Karpas-422 (cell line): Measurements from ENCODE around the gene ZBTB3. TPM values are rescaled to one million over a fixed set of nuclear protein-coding genes. Genes with fewer than 3 reads are reported as not detected.

Experiments
- small RNA-seq: library from RNA; depleted of rRNA; stranded (forward); fragments of <200 nt; gene quantifications from one replicate; pipeline ENCODE3, GENCODE V24; 2014
- total RNA-seq: library from RNA; depleted of rRNA; stranded (reverse); fragments of >200 nt; shearing (Covaris generic); gene quantifications from 2 replicates; pipeline ENCODE4 v1.2.3, GENCODE V29; 2014; ENCODE audit warnings: low replicate concordance; rRNA removed

ZBTB3 gene
- total RNA-seq, 1 experiment from 2014 or later = 5.3 TPM

Small RNAs within 50 kb of the gene (small RNA-seq; reads per million reads assigned to genes)
- gene MIR6514 = not detected

Other genes starting within 250 kb of the ZBTB3 start
- under 0.01 and 0.34 TPM in 2 replicates for gene AHNAK, start 207.4 kb downstream of the ZBTB3 start, total RNA-seq
- 1,351 and 2,115 TPM in 2 replicates for gene EEF1G, start 180.3 kb downstream of the ZBTB3 start, total RNA-seq
- gene TUT1, start 162.6 kb downstream of the ZBTB3 start, total RNA-seq = 8.1 and 17.3 TPM in 2 replicates
- gene MTA2, start 152.3 kb downstream of the ZBTB3 start, total RNA-seq = 60.2 and 89.3 TPM in 2 replicates
- gene EML3, start 141.4 kb downstream of the ZBTB3 start, total RNA-seq = 21.2 and 22.0 TPM in 2 replicates
- 0.45 and 1.2 TPM in 2 replicates for gene ROM1, start 140.9 kb downstream of the ZBTB3 start, total RNA-seq
- gene B3GAT3, start 132.2 kb downstream of the ZBTB3 start, total RNA-seq = 43.5 and 76.5 TPM in 2 replicates
- gene GANAB, start 107.5 kb downstream of the ZBTB3 start, total RNA-seq = 98.5 and 104 TPM in 2 replicates
- 17.4 and 26.0 TPM in 2 replicates for gene INTS5, start 100.9 kb downstream of the ZBTB3 start, total RNA-seq
- 83.6 and 158 TPM in 2 replicates for gene C11orf98, start 89.0 kb downstream of the ZBTB3 start, total RNA-seq
- gene CSKMT, start 88.8 kb downstream of the ZBTB3 start, total RNA-seq = 4.5 and 8.2 TPM in 2 replicates
- 13.9 and 27.3 TPM in 2 replicates for gene UQCC3, start 82.5 kb downstream of the ZBTB3 start, total RNA-seq
- 18.4 and 28.8 TPM in 2 replicates for gene LBHD1, start 81.9 kb downstream of the ZBTB3 start, total RNA-seq
- gene UBXN1, start 75.1 kb downstream of the ZBTB3 start, total RNA-seq = 160 and 334 TPM in 2 replicates
- 0.45 and 0.54 TPM in 2 replicates for gene LRRN4CL, start 64.6 kb downstream of the ZBTB3 start, total RNA-seq
- gene BSCL2, start 46.7 kb downstream of the ZBTB3 start, total RNA-seq = 55.6 and 79.1 TPM in 2 replicates
- not detected in 2 replicates for gene GNG3, start 46.5 kb downstream of the ZBTB3 start, total RNA-seq
- 10.6 and 13.9 TPM in 2 replicates for gene HNRNPUL2, start 26.7 kb downstream of the ZBTB3 start, total RNA-seq
- gene TTC9C, start 25.7 kb downstream of the ZBTB3 start, total RNA-seq = 48.9 and 49.2 TPM in 2 replicates
- gene POLR2G, start 7.4 kb upstream of the ZBTB3 start, total RNA-seq = 115 and 140 TPM in 2 replicates
- gene TAF6L, start 17.2 kb upstream of the ZBTB3 start, total RNA-seq = 10.4 and 30.1 TPM in 2 replicates
- 58.0 and 80.4 TPM in 2 replicates for gene TMEM179B, start 33.2 kb upstream of the ZBTB3 start, total RNA-seq
- gene TMEM223, start 37.8 kb upstream of the ZBTB3 start, total RNA-seq = 22.2 and 34.6 TPM in 2 replicates
- 37.5 and 41.1 TPM in 2 replicates for gene NXF1, start 51.3 kb upstream of the ZBTB3 start, total RNA-seq
- gene STX5, start 77.9 kb upstream of the ZBTB3 start, total RNA-seq = 30.0 and 39.9 TPM in 2 replicates
- 2.7 TPM in 1 of 2 replicates, not detected in the other for gene TEX54, start 78.7 kb upstream of the ZBTB3 start, total RNA-seq
- 44.0 and 123 TPM in 2 replicates for gene WDR74, start 85.4 kb upstream of the ZBTB3 start, total RNA-seq
- 167 and 208 TPM in 2 replicates for gene SLC3A2, start 126.7 kb upstream of the ZBTB3 start, total RNA-seq
- not detected in 2 replicates for gene CHRM1, start 167.2 kb upstream of the ZBTB3 start, total RNA-seq
- gene SLC22A6, start 230.8 kb upstream of the ZBTB3 start, total RNA-seq = not detected in 2 replicates